CD8-positive, alpha-beta memory T cell (primary cell): ENCODE data around the gene LRCH1. TPM values are rescaled to one million over a fixed set of nuclear protein-coding genes. Genes with fewer than 3 reads are reported as not detected.

Experiments
- CTCF ChIA-PET: fragments of 350-600 bp; sonication (Branson Sonifier 250); formaldehyde crosslinking; loops from one replicate; lab custom pipeline; 2021; ENCODE audit warnings: antibody characterized with exemption; lab: Charles Lee
- POLR2A ChIA-PET: fragments of 350-600 bp; sonication (Branson Sonifier 250); formaldehyde crosslinking; loops from one replicate; lab custom pipeline; 2021; ENCODE audit warnings: antibody characterized with exemption; lab: Charles Lee
- DNase-seq, 5 donors: peaks; one replicate each; pipeline versions ENCODE4 v3.0.0 to v3.0.0-alpha.2; 2020 to 2022; ENCODE audit warnings: mixed read lengths in 1 of 5
- H3K27ac ChIP-seq: one replicate; pipeline ENCODE4 v1.7.0; 2013; ENCODE audit warnings: low read depth, mild to moderate bottlenecking, low read length, moderate library complexity
- H3K27me3 ChIP-seq: 2 replicates; pipeline ENCODE4 v1.7.0; 2013; ENCODE audit warnings: low read length, mild to moderate bottlenecking; ENCODE audit not compliant: insufficient read depth, poor library complexity, severe bottlenecking
- H3K36me3 ChIP-seq: 2 replicates; pipeline ENCODE4 v1.7.0; 2013; ENCODE audit warnings: mild to moderate bottlenecking, low read length, moderate library complexity; ENCODE audit not compliant: insufficient read depth
- H3K4me1 ChIP-seq: 2 replicates; pipeline ENCODE4 v1.7.0; 2013; ENCODE audit warnings: mild to moderate bottlenecking, low read length, moderate library complexity; ENCODE audit not compliant: insufficient read depth
- H3K4me3 ChIP-seq: 2 replicates; pipeline ENCODE4 v1.7.0; 2013; ENCODE audit warnings: mild to moderate bottlenecking, low read length
- H3K9me3 ChIP-seq: 2 replicates; pipeline ENCODE4 v1.7.0; 2013; ENCODE audit warnings: mild to moderate bottlenecking, low read length
- H3K27ac Mint-ChIP-seq, 8 donors: one replicate each; pipeline ENCODE4 v1.8.0; 2020 to 2021; ENCODE audit warnings: mixed read lengths in 8 of 8, mild to moderate bottlenecking in 6 of 8, inconsistent platforms in 3 of 8, moderate library complexity in 3 of 8
- H3K27me3 Mint-ChIP-seq, 2 donors: one replicate each; pipeline ENCODE4 v1.8.0; 2020 to 2021; ENCODE audit warnings: mixed read lengths in 2 of 2, mild to moderate bottlenecking in 1 of 2, moderate library complexity in 1 of 2
- H3K36me3 Mint-ChIP-seq, 3 donors: one replicate each; pipeline ENCODE4 v1.8.0; 2020 to 2021; ENCODE audit warnings: mixed read lengths in 3 of 3, inconsistent platforms in 1 of 3, mild to moderate bottlenecking in 1 of 3
- H3K4me1 Mint-ChIP-seq, 3 donors: one replicate each; pipeline ENCODE4 v1.8.0; 2020 to 2021; ENCODE audit warnings: mixed read lengths in 3 of 3, inconsistent platforms in 1 of 3, mild to moderate bottlenecking in 1 of 3
- H3K4me3 Mint-ChIP-seq, 7 donors: one replicate each; pipeline ENCODE4 v1.8.0; 2020 to 2021; ENCODE audit warnings: mixed read lengths in 7 of 7, mild to moderate bottlenecking in 6 of 7, moderate library complexity in 4 of 7, inconsistent platforms in 2 of 7
- H3K9me3 Mint-ChIP-seq, 5 donors: one replicate each; pipeline ENCODE4 v1.8.0; 2020 to 2022; ENCODE audit warnings: mixed read lengths in 5 of 5, mild to moderate bottlenecking in 3 of 5, moderate library complexity in 2 of 5, inconsistent platforms in 1 of 5
- polyA plus RNA-seq: library from polyadenylated mRNA; unstranded; fragments of 300-500 nt; fragmentation: Illumina TruSeq; gene quantifications from one replicate; pipeline ENCODE4 v1.2.3, GENCODE V29; 2021
- total RNA-seq, 2 experiments: library from RNA; stranded (reverse); gene quantifications; one replicate each; pipeline ENCODE4 v1.2.3, GENCODE V29; 2021

LRCH1 gene
- total and polyA plus RNA-seq, 3 experiments from 2014 or later: 4.9 to 17.8 (median 16.7) TPM

- no peaks in the 10 kb centered on the region for H3K4me1 ChIP-seq
- H3K9me3 ChIP-seq: no peaks in the 10 kb centered on the region
- peaks cover 0 to 4% (median 0%) of the 10 kb centered on the region in 3 donors for H3K36me3 Mint-ChIP-seq
- H3K36me3 ChIP-seq: no peaks in the 10 kb centered on the region
- H3K27ac Mint-ChIP-seq: no peak overlapping the region
- peaks cover 0 to 2% (median 0%) of the 10 kb centered on the region in 5 donors for H3K9me3 Mint-ChIP-seq
- no peaks in the 10 kb centered on the region for H3K27me3 ChIP-seq
- no peak for DNase-seq
- H3K27me3 Mint-ChIP-seq: peaks cover 7 to 8% of the 10 kb centered on the region in 2 donors
- H3K27ac ChIP-seq: no peak overlapping the region
- H3K4me3 Mint-ChIP-seq: no peak overlapping the region
- H3K4me3 ChIP-seq: no peak overlapping the region
- POLR2A ChIA-PET: no interaction called here
- CTCF ChIA-PET: no interaction called here
- H3K4me1 Mint-ChIP-seq: no peaks in the 10 kb centered on the region
These were observed 26.2 kb upstream of the LRCH1 start for GRCh38 chr13:46526740-46527139.

- peaks cover 0 to 2% (median 0%) of the 10 kb centered on the region in 5 donors for H3K9me3 Mint-ChIP-seq
- H3K9me3 ChIP-seq: no peaks in the 10 kb centered on the region
- no peak for DNase-seq
- peaks cover 7 to 8% of the 10 kb centered on the region in 2 donors for H3K27me3 Mint-ChIP-seq
- CTCF ChIA-PET: no interaction called here
- H3K4me1 Mint-ChIP-seq: no peaks in the 10 kb centered on the region
- H3K4me3 ChIP-seq: no peak overlapping the region
- POLR2A ChIA-PET: no interaction called here
- H3K4me1 ChIP-seq: no peaks in the 10 kb centered on the region
- H3K27ac ChIP-seq: no peak overlapping the region
- H3K4me3 Mint-ChIP-seq: no peak overlapping the region
- no peaks in the 10 kb centered on the region for H3K36me3 ChIP-seq
- H3K27me3 ChIP-seq: no peaks in the 10 kb centered on the region
- peaks cover 0 to 4% (median 0%) of the 10 kb centered on the region in 3 donors for H3K36me3 Mint-ChIP-seq
- H3K27ac Mint-ChIP-seq: no peak overlapping the region
These were observed 25.7 kb upstream of the LRCH1 start for GRCh38 chr13:46527237-46527636.

DNA sequence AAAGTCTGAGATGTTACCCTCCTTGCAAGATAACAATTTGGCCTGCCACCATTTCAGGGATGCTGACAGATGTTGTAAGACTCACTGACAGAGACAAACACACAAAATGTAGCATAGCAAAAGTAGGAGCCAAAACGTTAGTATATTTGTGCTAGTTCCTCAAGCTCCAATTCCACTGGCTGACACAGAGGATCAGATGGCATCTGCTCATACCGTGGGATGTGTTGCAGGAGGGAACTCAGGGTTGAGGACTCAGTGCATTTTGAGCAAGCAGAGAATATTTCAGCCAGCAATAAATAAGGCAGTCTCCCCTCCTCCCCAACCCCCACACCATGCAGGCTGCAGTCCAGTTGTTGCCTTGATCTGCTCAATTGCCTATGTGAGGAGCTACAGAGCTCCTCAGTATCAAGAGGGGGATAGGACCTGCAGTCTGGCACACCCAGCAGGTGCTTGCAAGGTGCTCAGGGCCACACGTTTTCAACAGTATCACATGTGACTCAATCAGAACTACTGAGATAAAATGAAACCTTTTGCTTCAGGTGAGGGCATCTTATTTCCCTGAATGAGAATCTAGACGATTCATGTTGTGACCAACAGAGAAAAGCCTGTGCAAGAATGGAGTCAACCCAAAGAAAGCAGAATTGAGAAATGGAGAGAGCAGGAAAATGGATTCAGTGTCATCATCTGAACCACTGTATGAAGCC, 23.6 kb upstream of the LRCH1 start:
- CTCF ChIA-PET: no interaction called here
- H3K9me3 Mint-ChIP-seq: no peaks in the 10 kb centered on the region
- no peak for DNase-seq
- no peaks in the 10 kb centered on the region for H3K4me1 Mint-ChIP-seq
- Histone ChIP-seq H3K4me1 (no peaks in the 10 kb centered on the region), H3K4me3 (no peak overlapping the region), H3K27me3 (no peaks in the 10 kb centered on the region), H3K9me3 (no peaks in the 10 kb centered on the region), H3K36me3 (no peaks in the 10 kb centered on the region), H3K27ac (no peak overlapping the region)
- POLR2A ChIA-PET: no interaction called here
- H3K27me3 Mint-ChIP-seq: peaks cover 8 to 12% of the 10 kb centered on the region in 2 donors
- H3K27ac Mint-ChIP-seq: no peak overlapping the region
- H3K4me3 Mint-ChIP-seq: no peak overlapping the region
- no peaks in the 10 kb centered on the region for H3K36me3 Mint-ChIP-seq

GRCh38 chr13:46530084-46530935, 22.7 kb upstream of the LRCH1 start:
- no peak for DNase-seq
- H3K27me3 ChIP-seq: no peaks in the 10 kb centered on the region
- no peaks in the 10 kb centered on the region for H3K9me3 ChIP-seq
- CTCF ChIA-PET: no interaction called here
- no peaks in the 10 kb centered on the region for H3K36me3 ChIP-seq
- Mint-ChIP-seq H3K4me3 (no peak overlapping the region), H3K27me3 (peaks cover 8 to 12% of the 10 kb centered on the region in 2 donors), H3K9me3 (no peaks in the 10 kb centered on the region), H3K27ac (no peak overlapping the region), H3K4me1 (no peaks in the 10 kb centered on the region), H3K36me3 (no peaks in the 10 kb centered on the region)
- POLR2A ChIA-PET: no interaction called here
- no peaks in the 10 kb centered on the region for H3K4me1 ChIP-seq
- H3K4me3 ChIP-seq: no peak overlapping the region
- H3K27ac ChIP-seq: no peak overlapping the region

DNA sequence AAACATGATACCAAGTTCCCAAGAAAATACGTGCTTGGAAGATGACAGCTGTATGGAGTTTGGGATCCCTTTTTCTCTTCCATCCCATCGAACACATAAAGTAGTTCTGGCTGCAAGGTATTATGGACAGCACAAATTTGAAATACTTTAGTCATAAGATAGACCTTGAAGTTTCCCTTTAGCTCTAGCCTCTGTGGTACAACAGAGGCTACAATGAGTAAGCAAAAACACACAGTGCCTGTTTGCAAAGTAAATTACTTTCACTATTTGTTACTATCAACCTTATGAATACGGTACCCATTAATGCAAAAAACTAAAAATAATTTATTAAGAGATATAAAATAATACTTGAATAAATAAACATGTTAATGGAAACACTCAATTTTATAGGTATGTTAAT, 21.0 kb upstream of the LRCH1 start:
- H3K36me3 Mint-ChIP-seq: no peaks in the 10 kb centered on the region
- no peak for DNase-seq
- no peaks in the 10 kb centered on the region for H3K4me1 ChIP-seq
- H3K27me3 ChIP-seq: no peaks in the 10 kb centered on the region
- POLR2A ChIA-PET: no interaction called here
- no peak overlapping the region for H3K27ac Mint-ChIP-seq
- H3K27ac ChIP-seq: no peak overlapping the region
- no peaks in the 10 kb centered on the region for H3K9me3 Mint-ChIP-seq
- no peaks in the 10 kb centered on the region for H3K9me3 ChIP-seq
- no peak overlapping the region for H3K4me3 Mint-ChIP-seq
- CTCF ChIA-PET: no interaction called here
- peaks cover 5 to 6% of the 10 kb centered on the region in 2 donors for H3K27me3 Mint-ChIP-seq
- no peaks in the 10 kb centered on the region for H3K4me1 Mint-ChIP-seq
- no peak overlapping the region for H3K4me3 ChIP-seq
- H3K36me3 ChIP-seq: no peaks in the 10 kb centered on the region

GRCh38 chr13:46535002-46535401, 18.0 kb upstream of the LRCH1 start:
- Histone ChIP-seq H3K36me3 (no peaks in the 10 kb centered on the region), H3K9me3 (no peaks in the 10 kb centered on the region), H3K27ac (no peak overlapping the region), H3K4me1 (no peaks in the 10 kb centered on the region), H3K4me3 (no peak overlapping the region), H3K27me3 (no peaks in the 10 kb centered on the region)
- Mint-ChIP-seq H3K36me3 (no peaks in the 10 kb centered on the region), H3K4me1 (no peaks in the 10 kb centered on the region), H3K4me3 (no peak overlapping the region), H3K9me3 (no peaks in the 10 kb centered on the region), H3K27me3 (peaks cover 4 to 5% of the 10 kb centered on the region in 2 donors), H3K27ac (no peak overlapping the region)
- ChIA-PET CTCF (no interaction called here), POLR2A (no interaction called here)
- DNase-seq: no peak

GRCh38 chr13:46535825-46536224, 17.1 kb upstream of the LRCH1 start:
- ChIA-PET CTCF (no interaction called here), POLR2A (no interaction called here)
- H3K9me3 Mint-ChIP-seq: no peaks in the 10 kb centered on the region
- H3K27me3 Mint-ChIP-seq: peaks cover 2 to 5% of the 10 kb centered on the region in 2 donors
- Histone ChIP-seq H3K27ac (no peak overlapping the region), H3K9me3 (no peaks in the 10 kb centered on the region), H3K4me1 (no peaks in the 10 kb centered on the region), H3K4me3 (no peak overlapping the region), H3K27me3 (no peaks in the 10 kb centered on the region), H3K36me3 (no peaks in the 10 kb centered on the region)
- no peak overlapping the region for H3K27ac Mint-ChIP-seq
- no peak for DNase-seq
- no peak overlapping the region for H3K4me3 Mint-ChIP-seq
- no peaks in the 10 kb centered on the region for H3K36me3 Mint-ChIP-seq
- no peaks in the 10 kb centered on the region for H3K4me1 Mint-ChIP-seq

DNA sequence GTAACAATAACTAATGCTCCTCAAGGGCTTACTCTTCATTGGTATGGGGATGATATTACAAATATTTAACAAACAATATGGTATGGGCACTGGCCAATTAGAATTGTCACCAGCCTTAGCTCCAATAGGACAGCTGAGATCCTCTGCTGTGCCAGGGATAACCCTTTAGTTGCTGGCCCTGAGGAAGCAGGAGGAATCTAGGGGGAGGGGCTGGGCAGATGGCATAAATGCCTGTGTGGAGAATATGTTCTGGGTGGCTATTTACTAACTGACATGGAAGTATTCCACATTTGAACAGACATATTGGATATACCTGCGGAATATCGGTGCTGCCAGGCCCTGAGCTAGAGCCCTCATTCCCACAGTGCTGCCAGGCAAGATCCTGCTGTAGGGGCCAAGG, 16.6 kb upstream of the LRCH1 start:
- Histone ChIP-seq H3K27me3 (no peaks in the 10 kb centered on the region), H3K36me3 (no peaks in the 10 kb centered on the region), H3K9me3 (no peaks in the 10 kb centered on the region), H3K4me3 (no peak overlapping the region), H3K4me1 (no peaks in the 10 kb centered on the region), H3K27ac (no peak overlapping the region)
- no peak overlapping the region for H3K4me3 Mint-ChIP-seq
- no peaks in the 10 kb centered on the region for H3K9me3 Mint-ChIP-seq
- ChIA-PET CTCF (no interaction called here), POLR2A (no interaction called here)
- H3K36me3 Mint-ChIP-seq: no peaks in the 10 kb centered on the region
- no peaks in the 10 kb centered on the region for H3K4me1 Mint-ChIP-seq
- peak overlapping the region in 1 of 8 donors; percentile 46 for H3K27ac Mint-ChIP-seq
- no peak for DNase-seq
- H3K27me3 Mint-ChIP-seq: peaks cover 5 to 6% of the 10 kb centered on the region in 2 donors
